Hepatocyte (in vitro differentiated cells): ENCODE results near the gene IYD. TPM values are rescaled to one million over a fixed set of nuclear protein-coding genes. Genes with fewer than 3 reads are reported as not detected.

ENCODE experiments used
- DNase-seq: peaks from one replicate; pipeline ENCODE4 v3.0.0-alpha.2; 2016; ENCODE audit warnings: low spot score
- H2AFZ ChIP-seq: fragments of 200-600 bp; sonication (generic); 2 replicates; pipeline ENCODE4 v1.6.0; 2016; ENCODE audit warnings: antibody characterized with exemption, mild to moderate bottlenecking
- H3K27ac ChIP-seq: fragments of 200-600 bp; sonication (generic); 2 replicates; pipeline ENCODE4 v1.5.1; 2016; ENCODE audit warnings: mild to moderate bottlenecking
- H3K27me3 ChIP-seq: fragments of 200-600 bp; sonication (generic); 2 replicates; pipeline ENCODE4 v1.6.1; 2016
- H3K36me3 ChIP-seq: fragments of 200-600 bp; sonication (generic); replicated peaks from 2 replicates; pipeline ENCODE4 v1.5.1; 2016; ENCODE audit warnings: low read depth; ENCODE audit not compliant: insufficient read depth
- H3K4me1 ChIP-seq: fragments of 200-600 bp; sonication (generic); 2 replicates; pipeline ENCODE4 v1.5.1; 2016; ENCODE audit warnings: mild to moderate bottlenecking, moderate library complexity; ENCODE audit not compliant: insufficient read depth
- H3K4me2 ChIP-seq: fragments of 200-600 bp; sonication (generic); 2 replicates; pipeline ENCODE4 v1.6.0; 2016
- H3K4me3 ChIP-seq: fragments of 200-600 bp; sonication (generic); 2 replicates; pipeline ENCODE4 v1.5.1; 2016; ENCODE audit warnings: mild to moderate bottlenecking
- H3K79me2 ChIP-seq: fragments of 200-600 bp; sonication (generic); 2 replicates; pipeline ENCODE4 v1.6.0; 2017; ENCODE audit warnings: mild to moderate bottlenecking
- H3K9me2 ChIP-seq: fragments of 200-600 bp; sonication (generic); replicated peaks from 2 replicates; pipeline ENCODE4 v1.6.0; 2017; ENCODE audit warnings: mild to moderate bottlenecking; ENCODE audit not compliant: insufficient read depth
- H3K9me3 ChIP-seq: fragments of 200-600 bp; sonication (generic); 2 replicates; pipeline ENCODE4 v1.5.1; 2016; ENCODE audit warnings: low read depth, mild to moderate bottlenecking
- H4K20me1 ChIP-seq: fragments of 200-600 bp; sonication (generic); 2 replicates; pipeline ENCODE4 v1.6.0; 2016; ENCODE audit warnings: mild to moderate bottlenecking; ENCODE audit not compliant: insufficient read depth, poor library complexity, severe bottlenecking
- EZH2 ChIP-seq: fragments of 200-600 bp; sonication (generic); IDR thresholded peaks from 2 replicates; pipeline ENCODE4 v1.6.1; 2016; ENCODE audit warnings: antibody characterized with exemption, mild to moderate bottlenecking, borderline replicate concordance
- EZH2phosphoT487 ChIP-seq: fragments of 200-600 bp; sonication (generic); IDR thresholded peaks from one replicate; pipeline ENCODE4 v1.6.1; 2018; ENCODE audit warnings: antibody characterized with exemption, mild to moderate bottlenecking, low read depth, moderate library complexity; ENCODE audit not compliant: unreplicated experiment, severe bottlenecking
- WGBS: methylation state at CpG from one replicate; pipeline ENCODE4 v1.1.6; 2016; ENCODE audit warnings: low lambda C conversion rate; ENCODE audit errors: missing lambda C conversion rate; 5-methylcytosine and 5-hydroxymethylcytosine counted together
- polyA plus RNA-seq: library from polyadenylated mRNA; unstranded; fragments of >200 nt; fragmentation: Nextera tagmentation; extraction: Ambion mirVana; gene quantifications from 2 replicates; pipeline ENCODE4 v1.2.1, GENCODE V29; 2016
- total RNA-seq: library from RNA; depleted of rRNA; stranded (reverse); fragments of >200 nt; gene quantifications from 2 replicates; pipeline ENCODE4 v1.2.3, GENCODE V29; 2014
- TF ChIP-seq, protein P1 (sequence below): fragments of 200-600 bp; sonication (generic); IDR thresholded peaks from 2 replicates; pipeline ENCODE4 v1.5.1; 2016; ENCODE audit warnings: antibody characterized with exemption, mild to moderate bottlenecking; ENCODE audit not compliant: poor library complexity

IYD gene, protein sequence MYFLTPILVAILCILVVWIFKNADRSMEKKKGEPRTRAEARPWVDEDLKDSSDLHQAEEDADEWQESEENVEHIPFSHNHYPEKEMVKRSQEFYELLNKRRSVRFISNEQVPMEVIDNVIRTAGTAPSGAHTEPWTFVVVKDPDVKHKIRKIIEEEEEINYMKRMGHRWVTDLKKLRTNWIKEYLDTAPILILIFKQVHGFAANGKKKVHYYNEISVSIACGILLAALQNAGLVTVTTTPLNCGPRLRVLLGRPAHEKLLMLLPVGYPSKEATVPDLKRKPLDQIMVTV
- 8.5 and 10.0 TPM in 2 replicates for total RNA-seq
- polyA plus RNA-seq = 3.1 and 8.8 TPM in 2 replicates

DNA sequence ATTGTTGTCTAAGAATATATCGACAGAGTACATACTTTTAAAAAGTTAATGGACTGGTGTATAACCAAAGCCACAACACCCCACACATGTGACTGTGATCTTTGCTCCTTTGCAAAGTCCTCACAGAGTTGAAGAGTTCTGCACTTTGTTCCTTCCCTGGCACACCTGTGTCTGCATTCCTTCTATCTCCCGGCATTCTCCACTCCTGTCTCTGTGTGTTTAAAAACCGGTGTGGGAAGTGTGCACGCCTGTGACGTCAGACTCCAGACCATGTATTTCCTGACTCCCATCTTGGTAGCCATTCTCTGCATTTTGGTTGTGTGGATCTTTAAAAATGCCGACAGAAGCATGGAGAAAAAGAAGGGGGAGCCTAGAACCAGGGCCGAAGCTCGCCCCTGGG lies at the start of gene IYD:
IYD (plus strand) TSS at position 251 of the 400 bp plus-strand sequence; CDS start at position 271, 20 bp downstream.
- H3K4me2 ChIP-seq = peak within 1 kb of the TSS; percentile 30
- H3K9me3 ChIP-seq = no peaks in the 10 kb centered on the region
- no peak within 1 kb of the TSS for H3K4me3 ChIP-seq
- H4K20me1 ChIP-seq = no peaks in the 10 kb centered on the region
- H3K9me2 ChIP-seq = no peaks in the 10 kb centered on the region
- H3K27me3 ChIP-seq = no peaks in the 10 kb centered on the region
- H2AFZ ChIP-seq = no peak within 1 kb of the TSS
- H3K4me1 ChIP-seq = peaks cover 13% of the 10 kb centered on the region
- TF ChIP-seq EZH2phosphoT487 = no peak
- no peak for TF ChIP-seq EZH2
- DNase-seq = peak; percentile 81
- no peaks in the 10 kb centered on the region for H3K79me2 ChIP-seq
- no peaks in the 10 kb centered on the region for H3K36me3 ChIP-seq
- H3K27ac ChIP-seq = peak within 1 kb of the TSS; percentile 92
- 64% methylated on average over 8 of the region's 8 CpGs for WGBS

DNA sequence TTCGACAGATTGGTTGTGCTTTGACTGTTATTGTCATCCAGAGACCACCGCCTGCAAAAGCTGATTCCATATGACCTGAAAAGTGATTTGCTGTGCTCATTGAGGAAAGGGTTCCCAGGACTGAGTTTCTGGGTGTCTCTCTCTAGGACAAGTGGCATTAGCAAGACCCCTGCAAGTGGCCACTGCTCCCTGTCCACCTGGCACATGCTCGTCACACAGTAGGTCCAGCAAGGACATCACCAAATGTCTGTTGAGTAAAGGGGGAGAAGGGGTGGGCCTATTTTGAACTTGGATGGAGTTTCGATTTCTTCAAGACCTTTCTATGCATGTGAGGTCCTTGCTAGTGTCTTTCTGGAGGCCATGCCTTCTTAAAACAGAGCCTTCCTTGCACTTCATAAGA lies 48.9 kb upstream of the IYD start:
- Histone ChIP-seq H3K79me2 (no peaks in the 10 kb centered on the region), H3K36me3 (no peaks in the 10 kb centered on the region), H2AFZ (no peak overlapping the region), H3K4me3 (no peak overlapping the region), H3K4me2 (no peak overlapping the region), H3K9me3 (no peaks in the 10 kb centered on the region), H3K27me3 (no peaks in the 10 kb centered on the region), H3K4me1 (no peaks in the 10 kb centered on the region), H4K20me1 (no peaks in the 10 kb centered on the region), H3K9me2 (no peaks in the 10 kb centered on the region), H3K27ac (no peak overlapping the region)
- WGBS = 96% methylated on average over 4 of the region's 4 CpGs
- no peak for DNase-seq
- TF ChIP-seq EZH2phosphoT487 (no peak), EZH2 (no peak)
- TF ChIP-seq, protein P1, sequence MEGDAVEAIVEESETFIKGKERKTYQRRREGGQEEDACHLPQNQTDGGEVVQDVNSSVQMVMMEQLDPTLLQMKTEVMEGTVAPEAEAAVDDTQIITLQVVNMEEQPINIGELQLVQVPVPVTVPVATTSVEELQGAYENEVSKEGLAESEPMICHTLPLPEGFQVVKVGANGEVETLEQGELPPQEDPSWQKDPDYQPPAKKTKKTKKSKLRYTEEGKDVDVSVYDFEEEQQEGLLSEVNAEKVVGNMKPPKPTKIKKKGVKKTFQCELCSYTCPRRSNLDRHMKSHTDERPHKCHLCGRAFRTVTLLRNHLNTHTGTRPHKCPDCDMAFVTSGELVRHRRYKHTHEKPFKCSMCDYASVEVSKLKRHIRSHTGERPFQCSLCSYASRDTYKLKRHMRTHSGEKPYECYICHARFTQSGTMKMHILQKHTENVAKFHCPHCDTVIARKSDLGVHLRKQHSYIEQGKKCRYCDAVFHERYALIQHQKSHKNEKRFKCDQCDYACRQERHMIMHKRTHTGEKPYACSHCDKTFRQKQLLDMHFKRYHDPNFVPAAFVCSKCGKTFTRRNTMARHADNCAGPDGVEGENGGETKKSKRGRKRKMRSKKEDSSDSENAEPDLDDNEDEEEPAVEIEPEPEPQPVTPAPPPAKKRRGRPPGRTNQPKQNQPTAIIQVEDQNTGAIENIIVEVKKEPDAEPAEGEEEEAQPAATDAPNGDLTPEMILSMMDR = no peak

DNA sequence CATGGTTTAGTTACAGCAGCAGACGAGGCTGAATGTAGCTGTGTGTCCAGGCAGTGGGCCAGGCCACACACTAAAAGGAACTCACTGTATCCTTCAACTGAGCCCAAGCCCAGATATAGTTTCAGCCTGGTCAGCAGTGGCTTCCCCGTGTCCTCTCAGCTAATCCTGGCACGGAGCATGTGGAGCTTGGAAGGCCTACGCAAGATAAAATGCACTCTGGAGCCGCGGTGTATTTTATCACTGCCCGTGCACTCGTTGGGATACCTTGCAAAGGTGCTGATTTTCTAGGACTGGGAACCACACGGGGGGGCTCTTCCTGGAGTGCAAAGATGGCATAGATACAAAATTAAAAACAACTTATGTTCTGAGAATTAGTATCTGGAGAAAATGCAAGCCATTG lies 48.4 kb upstream of the IYD start:
- no peaks in the 10 kb centered on the region for H3K27me3 ChIP-seq
- WGBS = 65% methylated on average over 9 of the region's 9 CpGs
- no peak for TF ChIP-seq EZH2
- TF ChIP-seq, protein P1 = no peak
- no peak for TF ChIP-seq EZH2phosphoT487
- no peak overlapping the region for H2AFZ ChIP-seq
- no peaks in the 10 kb centered on the region for H3K9me2 ChIP-seq
- no peak overlapping the region for H3K27ac ChIP-seq
- peak; percentile 22 for DNase-seq
- no peaks in the 10 kb centered on the region for H3K4me1 ChIP-seq
- H4K20me1 ChIP-seq = no peaks in the 10 kb centered on the region
- no peaks in the 10 kb centered on the region for H3K79me2 ChIP-seq
- H3K4me2 ChIP-seq = no peak overlapping the region
- H3K4me3 ChIP-seq = no peak overlapping the region
- H3K9me3 ChIP-seq = no peaks in the 10 kb centered on the region
- H3K36me3 ChIP-seq = no peaks in the 10 kb centered on the region

DNA sequence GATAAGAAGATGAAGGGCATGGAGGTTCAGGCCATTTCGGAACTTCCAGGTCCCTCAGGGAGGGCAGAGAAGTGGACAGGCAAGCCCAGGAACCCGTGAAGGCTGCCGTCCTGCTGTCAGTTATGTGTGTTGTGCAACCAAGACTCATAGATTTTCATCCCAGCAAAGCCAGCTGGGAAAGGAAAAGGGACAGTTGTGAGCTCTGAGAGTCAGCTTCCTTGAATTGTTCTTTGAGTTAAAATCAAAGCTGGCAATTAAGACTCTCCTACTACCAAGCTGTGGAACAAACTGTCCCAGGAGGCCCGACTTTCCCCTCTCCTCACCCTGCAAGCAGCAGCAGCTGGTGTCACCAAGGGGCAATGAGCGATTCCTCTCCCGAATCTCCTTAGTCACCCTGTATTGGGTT lies 46.3 kb upstream of the IYD start:
- H3K9me2 ChIP-seq = no peaks in the 10 kb centered on the region
- H2AFZ ChIP-seq = no peak overlapping the region
- H3K27ac ChIP-seq = no peak overlapping the region
- no peaks in the 10 kb centered on the region for H3K27me3 ChIP-seq
- no peaks in the 10 kb centered on the region for H3K9me3 ChIP-seq
- H3K4me3 ChIP-seq = no peak overlapping the region
- no peaks in the 10 kb centered on the region for H4K20me1 ChIP-seq
- no peak for TF ChIP-seq EZH2
- TF ChIP-seq, protein P1 = no peak
- no peak for TF ChIP-seq EZH2phosphoT487
- no peaks in the 10 kb centered on the region for H3K36me3 ChIP-seq
- H3K4me2 ChIP-seq = no peak overlapping the region
- 81% methylated on average over 6 of the region's 6 CpGs for WGBS
- peaks cover under 1% of the 10 kb centered on the region for H3K4me1 ChIP-seq
- H3K79me2 ChIP-seq = no peaks in the 10 kb centered on the region
- no peak for DNase-seq
